ENCODE data around the gene PLAGL1.

The PLAGL1 gene

GRCh38 chr6:143900358-143900757 lies 107.7 kb downstream of the PLAGL1 start:
- H3K4me3 Mint-ChIP-seq, result no peak overlapping the region
- DNase-seq (ENCODE audit: low spot score in 2 of 2) (no peak), ATAC-seq (replicated peaks; ENCODE audit: extremely low read depth, poor library complexity, severe bottlenecking) (no peak)
- no peak overlapping the region for H3K27ac Mint-ChIP-seq (ENCODE audit: low read depth)
- H3K4me1 Mint-ChIP-seq, result no peaks in the 10 kb centered on the region
- no peaks in the 10 kb centered on the region for H3K27me3 Mint-ChIP-seq
- no peaks in the 10 kb centered on the region for H3K36me3 Mint-ChIP-seq (ENCODE audit: insufficient read depth)
- no peaks in the 10 kb centered on the region for H3K9me3 Mint-ChIP-seq

- Mint-ChIP-seq H3K4me3 (no peak overlapping the region), H3K9me3 (no peaks in the 10 kb centered on the region)
- no peak for DNase-seq (ENCODE audit: low spot score in 2 of 2)
Measured at GRCh38 chr6:143896126-143896860, 111.8 kb downstream of the PLAGL1 start.

DNA sequence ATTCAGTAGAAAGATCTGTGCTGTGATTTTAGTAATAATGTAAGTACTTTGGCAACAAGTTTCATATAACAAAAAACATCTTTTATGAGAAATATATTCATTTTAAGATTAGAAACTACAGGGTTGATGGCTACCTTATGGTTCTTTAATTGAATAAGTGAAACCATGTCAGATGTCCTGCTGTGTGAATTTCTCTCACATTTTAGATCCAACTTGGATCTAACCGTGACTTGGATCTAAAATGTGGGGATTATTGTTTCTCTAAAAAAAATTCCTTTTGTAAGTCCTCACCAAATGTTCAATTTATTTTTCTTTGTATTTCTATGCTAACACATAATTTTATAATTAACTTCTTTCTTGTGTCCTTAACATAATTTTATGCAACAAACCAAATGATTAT lies 113.4 kb downstream of the PLAGL1 start:
- Mint-ChIP-seq H3K9me3 (no peaks in the 10 kb centered on the region), H3K4me1 (no peaks in the 10 kb centered on the region), H3K36me3 (ENCODE audit: insufficient read depth) (no peaks in the 10 kb centered on the region), H3K27ac (ENCODE audit: low read depth) (no peak overlapping the region), H3K27me3 (no peaks in the 10 kb centered on the region), H3K4me3 (no peak overlapping the region)
- ATAC-seq (replicated peaks; ENCODE audit: extremely low read depth, poor library complexity, severe bottlenecking) (no peak), DNase-seq (ENCODE audit: low spot score in 2 of 2) (no peak)

More at GRCh38 chr6:143896126-143896860, 111.8 kb downstream of the PLAGL1 start:
- H3K27me3 Mint-ChIP-seq, result no peaks in the 10 kb centered on the region
- H3K4me1 Mint-ChIP-seq, result no peaks in the 10 kb centered on the region
- H3K27ac Mint-ChIP-seq (ENCODE audit: low read depth), result no peak overlapping the region
- no peaks in the 10 kb centered on the region for H3K36me3 Mint-ChIP-seq (ENCODE audit: insufficient read depth)
- no peak for ATAC-seq (replicated peaks; ENCODE audit: extremely low read depth, poor library complexity, severe bottlenecking)

Measured in central memory CD8-positive, alpha-beta T cell (primary cell).